Endometrial microvascular endothelial cells (primary cell): ENCODE measurements around the gene FCSK. TPM values are rescaled to one million over a fixed set of nuclear protein-coding genes. Genes with fewer than 3 reads are reported as not detected.

ENCODE experiments used
- in situ Hi-C: cut with HindIII; loops from 2 replicates; pipeline ENCODE4 v1.10.0; 2017; ENCODE audit warnings: low sequenced_read_pairs, low pct_unique_long_range_greater_than_20kb; ENCODE audit errors: inconsistent ontology term
- total RNA-seq: library from RNA; depleted of rRNA; stranded (reverse); fragments of >200 nt; gene quantifications from one replicate; pipeline ENCODE4 v1.2.3, GENCODE V29; 2015; ENCODE audit errors: inconsistent ontology term

FCSK gene
- total RNA-seq, 1 donor from 2014 or later: 8.2 TPM

DNA sequence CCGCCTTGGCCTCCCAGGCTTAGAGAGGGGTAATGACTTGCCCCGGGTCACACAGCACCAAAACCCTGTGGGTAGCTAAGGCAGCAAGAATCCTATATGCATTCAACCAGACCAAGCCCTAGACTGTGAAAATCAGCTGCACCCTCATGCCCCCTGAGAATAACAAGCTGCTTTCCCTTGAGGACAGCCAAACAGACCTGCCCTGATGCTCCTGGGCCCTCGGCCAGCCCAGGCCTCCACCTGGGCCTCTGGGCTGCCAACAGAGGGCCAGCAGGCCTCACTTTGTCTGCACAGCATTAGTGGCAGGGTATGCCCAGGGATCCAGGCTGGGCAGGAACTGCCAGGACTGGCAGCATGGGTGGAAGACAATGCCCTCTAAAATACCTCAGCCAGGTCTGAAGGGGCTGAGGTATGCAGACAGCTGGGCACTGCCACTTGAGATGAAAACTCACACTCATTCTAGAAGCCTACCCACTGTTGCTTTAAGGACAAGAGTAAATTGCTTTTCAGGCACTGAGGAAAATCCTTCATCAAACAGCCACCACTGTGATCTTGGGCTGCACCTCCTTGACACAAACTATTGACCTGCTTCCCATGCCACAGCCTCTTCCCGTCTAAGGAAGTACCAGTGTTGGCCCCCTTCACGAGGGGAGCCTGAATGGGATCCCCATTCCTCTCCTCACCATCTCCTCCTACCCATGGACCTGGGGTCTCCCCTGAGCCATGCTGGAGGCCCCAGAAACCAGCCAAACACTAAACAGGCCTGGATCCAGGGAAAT is 24.3 kb upstream of the FCSK start:
- in situ Hi-C loops: no loop called here

DNA sequence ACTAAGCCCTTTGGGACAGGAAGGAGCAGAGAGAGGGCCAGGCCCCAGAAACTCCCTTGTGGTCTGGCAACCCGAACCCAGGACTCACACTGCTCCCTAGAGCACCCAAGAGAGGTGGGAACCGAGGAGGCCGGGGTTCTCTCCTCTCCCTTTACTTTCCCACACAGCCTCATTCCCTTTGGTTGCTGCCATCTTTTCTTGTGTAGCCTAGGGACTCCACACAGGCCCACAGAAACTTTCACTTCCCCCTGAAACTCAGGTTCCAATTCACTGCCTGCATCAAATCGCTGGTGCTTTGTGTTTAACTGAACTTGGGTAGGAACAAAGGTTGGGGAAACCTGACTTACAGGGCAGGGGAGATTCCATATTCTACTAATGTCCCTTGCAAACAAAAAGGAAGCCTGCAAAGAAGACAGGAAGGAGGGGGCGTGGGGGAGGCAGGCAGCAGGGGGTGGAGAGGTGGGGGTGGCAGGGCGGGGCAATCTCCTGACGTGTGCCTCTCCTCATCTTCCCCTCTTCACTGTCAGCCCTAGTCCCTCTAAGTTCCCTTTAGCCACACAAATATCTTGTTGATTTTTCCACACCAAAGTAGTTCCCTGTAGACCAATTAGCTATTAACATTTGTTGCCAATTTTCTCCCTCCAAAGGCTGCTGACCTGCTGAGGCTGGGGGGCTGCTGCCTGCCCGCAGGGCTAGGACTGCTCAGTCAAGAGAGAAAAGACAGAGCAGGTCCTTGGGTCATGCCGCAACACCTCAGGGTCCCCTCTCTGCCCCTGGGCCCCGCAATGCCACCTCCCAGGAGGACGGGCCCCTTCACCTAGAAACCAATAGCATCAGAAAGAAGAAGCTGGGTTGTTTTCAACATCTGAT is 23.5 kb upstream of the FCSK start:
- in situ Hi-C loops: no loop called here

DNA sequence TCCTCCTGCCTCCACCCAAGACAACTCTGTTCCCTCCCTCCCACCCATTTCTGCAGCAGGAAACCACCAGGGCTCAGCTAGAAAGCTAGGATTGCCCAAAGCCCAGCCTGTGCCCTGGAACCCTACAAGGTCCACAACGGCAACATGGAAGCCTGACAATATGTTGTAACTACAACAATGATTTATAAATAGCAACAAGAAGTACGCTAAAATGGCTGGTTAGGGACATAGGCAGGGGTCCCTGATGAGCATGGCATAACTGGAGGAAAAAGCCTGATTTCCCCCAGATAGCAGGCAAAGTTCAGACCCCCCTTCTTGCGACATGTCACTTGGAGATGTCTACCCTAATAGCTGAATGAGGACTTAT is 22.1 kb upstream of the FCSK start:
- in situ Hi-C loops: no loop called here

DNA sequence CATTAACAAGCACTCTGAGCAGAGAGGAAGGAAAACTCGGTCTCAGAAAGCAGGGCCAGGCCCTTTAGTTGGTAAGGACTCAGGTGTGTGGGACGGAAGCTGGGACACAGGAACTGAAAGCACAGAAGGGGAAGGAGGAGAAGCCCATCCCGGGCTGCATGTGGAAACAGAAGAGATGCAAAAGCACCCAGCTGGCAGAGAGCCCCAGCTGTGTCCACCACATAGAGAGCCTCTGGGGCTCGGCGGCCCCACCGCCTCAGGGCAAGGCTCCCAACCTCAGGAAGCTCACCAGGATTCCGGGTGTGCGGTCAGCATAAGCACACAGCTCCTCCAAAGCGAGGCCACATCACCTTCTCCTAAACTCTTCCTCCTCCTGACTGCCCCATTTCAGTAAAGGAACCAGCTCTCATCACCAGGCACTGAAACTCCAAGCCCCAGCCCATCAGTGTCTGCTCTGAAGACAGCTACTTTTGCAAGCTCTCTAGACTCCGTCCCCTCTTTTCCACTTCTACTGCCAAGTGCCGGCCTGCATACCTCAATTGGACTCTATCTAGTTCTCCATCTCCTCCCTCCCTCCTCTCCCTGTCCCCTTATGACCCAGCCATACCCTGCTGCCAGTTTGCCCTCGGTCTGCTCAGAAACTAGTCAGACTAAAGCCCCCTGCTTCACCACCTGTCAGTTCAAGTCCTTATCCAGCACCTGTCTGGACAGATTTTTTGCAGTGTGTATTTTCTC is 21.5 kb upstream of the FCSK start:
- in situ Hi-C loops: no loop called here

DNA sequence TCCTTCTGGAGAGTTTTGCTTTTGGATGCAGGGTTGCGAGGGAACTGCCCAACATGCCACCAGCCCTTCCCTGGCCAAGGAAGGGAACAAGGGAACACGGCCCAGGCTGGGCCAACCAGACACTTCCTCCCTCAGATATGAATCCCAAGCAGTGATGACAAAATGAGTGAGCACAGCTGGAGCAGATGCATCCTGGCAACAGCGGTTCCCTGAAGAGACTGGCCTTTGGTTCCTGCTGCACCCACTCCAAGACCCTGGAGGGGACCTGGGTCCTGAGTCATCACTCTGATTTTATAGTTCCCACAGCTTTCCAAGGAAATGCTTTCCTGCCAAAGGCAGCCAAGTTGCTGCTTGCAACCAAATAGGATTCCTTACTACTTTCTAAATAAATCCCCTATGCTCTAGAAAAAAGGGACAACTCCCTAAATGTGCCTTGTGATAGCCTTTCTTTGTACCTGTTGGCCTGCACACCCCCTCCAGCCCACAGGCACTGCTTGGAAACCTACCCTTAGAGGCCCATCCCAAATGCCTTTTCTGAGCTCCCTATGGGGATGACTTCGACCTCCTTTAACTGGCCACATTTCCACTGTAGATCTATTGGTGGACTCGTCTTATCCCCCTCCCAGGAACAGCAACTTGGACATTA is 20.8 kb upstream of the FCSK start:
- in situ Hi-C loops: no loop called here

DNA sequence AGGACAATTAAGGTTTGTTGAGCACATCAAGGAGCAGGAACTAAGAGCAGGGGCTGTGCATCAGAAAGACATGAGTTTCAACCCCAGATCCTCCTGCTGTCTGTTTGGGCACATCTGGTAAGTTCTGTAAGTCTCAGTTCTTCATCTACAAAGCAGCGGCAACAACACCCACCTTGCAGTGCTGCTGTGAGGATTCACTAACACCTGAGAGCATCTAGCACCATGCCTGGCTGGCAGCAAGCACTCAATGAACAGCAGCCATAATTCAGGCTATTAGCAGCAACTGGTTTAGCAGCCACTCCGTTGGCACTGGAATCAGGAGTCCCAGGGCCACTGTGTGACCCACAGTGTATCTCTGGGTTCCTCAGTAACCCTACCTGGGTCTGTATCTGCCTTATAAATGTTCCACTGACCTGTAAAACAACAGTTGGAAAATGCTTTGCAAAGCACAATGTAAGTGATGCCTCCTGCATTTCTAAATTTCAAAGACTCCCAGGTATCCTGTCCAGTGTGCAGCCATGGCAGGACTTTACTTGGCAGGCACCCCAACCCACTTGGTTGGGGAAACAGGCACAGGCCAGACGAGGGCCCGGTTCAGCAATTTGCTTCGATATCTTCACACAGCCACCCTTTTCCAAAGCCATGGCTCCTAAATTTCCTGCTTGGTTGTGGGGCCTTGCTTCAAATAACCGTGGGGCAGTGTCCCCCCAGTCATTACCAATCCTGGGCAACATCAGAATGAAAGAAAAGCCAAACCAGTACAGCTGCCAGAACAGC is 19.7 kb upstream of the FCSK start:
- in situ Hi-C loops: no loop called here

DNA sequence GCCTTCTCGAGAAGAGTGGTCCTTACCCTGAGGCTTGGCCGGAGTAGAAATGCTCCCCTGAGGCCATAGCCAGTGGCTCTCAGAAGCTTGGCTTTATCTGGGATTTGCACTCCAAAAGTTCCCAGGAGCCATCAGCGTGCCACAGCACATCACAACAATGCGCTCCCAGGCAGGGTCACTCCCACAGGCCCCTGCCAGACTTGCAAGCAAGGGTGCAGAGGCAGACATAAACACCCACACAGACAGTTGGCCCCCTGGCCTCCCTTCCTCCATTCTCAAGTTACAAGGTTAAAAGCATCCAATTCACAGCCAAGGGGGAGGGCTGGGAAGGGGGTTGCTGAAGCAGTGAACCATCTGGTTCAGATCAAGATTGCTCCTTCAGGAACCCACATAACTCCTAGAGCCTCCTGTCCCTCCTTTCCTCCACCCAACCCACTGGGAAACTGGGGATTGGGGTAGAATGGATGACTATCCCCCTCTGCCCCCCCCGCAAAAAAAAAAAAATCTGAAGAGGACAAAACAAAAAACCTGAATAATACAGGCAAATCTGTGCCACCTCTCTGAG is 17.3 kb upstream of the FCSK start:
- in situ Hi-C loops: no loop called here

DNA sequence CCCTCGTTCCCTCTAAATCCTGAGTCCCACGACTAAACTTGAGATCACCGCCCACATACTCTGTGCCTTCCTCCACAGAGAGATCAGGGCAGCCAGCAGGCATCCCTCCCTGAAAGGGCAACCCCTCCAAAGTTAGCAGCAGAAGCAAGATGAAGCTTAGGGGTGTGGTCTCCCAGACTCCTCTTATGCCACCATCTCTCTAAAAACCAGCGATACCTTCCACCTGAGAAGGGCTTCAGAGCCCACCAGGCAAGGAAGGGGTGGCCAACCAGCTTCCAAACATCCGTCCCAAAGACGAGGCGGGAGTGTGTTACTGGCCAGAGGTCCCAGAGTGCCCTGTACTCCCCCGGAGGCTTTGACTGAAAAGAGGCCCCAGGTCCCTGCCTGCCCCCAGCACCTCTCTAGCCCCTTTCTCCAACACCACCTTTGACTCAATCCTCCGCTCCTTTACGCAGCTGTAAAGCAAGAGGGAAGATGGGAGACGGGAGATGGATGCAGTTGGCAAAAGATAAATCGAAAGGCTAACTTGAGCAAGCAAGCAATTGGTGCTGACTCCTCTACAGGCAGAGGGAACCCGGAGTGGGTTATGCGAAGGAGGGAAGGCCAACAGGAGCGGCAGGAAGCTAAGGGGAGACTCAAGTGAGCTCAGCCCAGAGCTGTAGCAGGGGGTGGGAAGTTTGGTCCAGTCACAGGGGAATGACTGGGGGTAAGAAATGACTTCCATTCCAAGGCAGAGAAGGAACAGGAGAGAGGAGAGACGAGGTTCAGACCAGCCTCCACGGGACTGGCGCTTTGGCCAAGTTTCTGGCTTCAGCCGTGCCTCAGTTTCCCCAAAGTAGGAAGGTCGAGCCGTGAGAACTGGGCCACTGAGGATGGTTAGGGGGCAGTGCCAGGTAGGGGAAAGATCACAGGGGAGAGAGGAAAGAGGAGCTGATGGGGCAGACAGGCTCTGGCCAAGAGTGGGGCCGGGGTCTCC is 16.5 kb upstream of the FCSK start:
- in situ Hi-C loops: no loop called here

DNA sequence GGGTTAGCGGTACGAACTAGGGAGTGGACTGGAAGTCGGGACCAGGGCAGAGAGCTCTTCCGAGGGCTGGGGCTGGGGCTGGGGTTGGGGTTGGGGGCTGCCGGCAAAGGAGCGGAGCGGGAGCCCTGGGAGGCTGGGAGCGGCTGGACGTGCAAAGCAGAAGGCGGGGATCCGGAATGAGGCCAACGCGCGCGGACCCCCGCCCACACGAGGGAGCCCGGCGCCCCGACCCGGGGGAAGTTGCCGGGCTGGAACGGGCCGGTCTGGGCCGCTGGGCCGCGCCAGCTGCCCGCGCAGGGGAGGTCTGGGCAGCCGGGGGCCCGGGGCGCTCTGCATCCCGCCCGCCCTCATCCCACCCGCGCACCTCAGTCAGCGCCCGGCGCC is 15.8 kb upstream of the FCSK start:
- in situ Hi-C loops: no loop called here

DNA sequence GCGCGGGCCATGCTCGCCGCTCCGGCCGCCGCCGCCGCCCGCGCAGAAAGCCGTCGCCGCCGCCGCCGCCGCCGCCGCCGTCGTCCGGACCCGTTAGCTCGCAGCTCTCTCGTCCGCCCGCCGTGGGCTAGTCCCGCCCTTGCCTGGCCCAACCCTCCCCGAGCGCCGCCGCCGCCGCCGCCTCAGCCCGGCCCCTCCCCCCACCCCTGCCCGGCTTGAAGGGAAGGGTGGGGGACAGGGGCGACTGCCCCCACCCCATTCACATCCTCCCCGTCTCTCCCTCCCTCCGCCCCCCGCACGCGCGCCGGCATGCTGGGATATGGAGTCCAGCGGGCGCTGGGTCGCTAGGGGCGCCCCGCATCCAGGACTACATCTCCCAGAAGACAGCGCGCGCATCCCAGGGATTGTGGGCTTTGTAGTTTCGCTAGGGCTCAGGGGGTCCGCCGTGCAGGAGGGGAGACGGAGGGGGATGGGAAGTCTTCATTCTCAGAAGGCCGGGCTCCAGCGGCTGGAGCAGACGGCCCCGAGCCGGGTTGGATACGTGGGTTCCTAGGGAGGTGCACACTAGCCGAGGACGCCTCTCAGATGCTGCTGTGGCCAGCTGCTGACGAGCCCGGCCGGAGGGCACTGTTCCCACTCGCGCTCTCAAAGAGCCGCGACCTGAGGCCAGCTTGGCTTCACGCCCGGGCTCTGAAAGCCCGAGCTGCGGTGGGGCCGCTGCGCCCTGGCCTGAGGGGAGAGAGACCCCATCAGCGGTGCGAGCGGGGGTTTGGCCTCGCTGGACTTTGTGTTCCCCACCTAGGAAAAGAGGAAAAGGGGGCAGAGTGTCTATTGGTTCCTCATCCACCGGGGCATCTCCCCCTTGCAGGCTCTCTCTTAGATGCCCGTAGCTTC is 15.2 kb upstream of the FCSK start, which contains the start of gene ST3GAL2:
Gene ST3GAL2, minus strand, starts transcription at position 132 of the 894 bp plus-strand sequence. CDS start 40,570 bp downstream, outside the sequence.
- in situ Hi-C loops: no loop called here

DNA sequence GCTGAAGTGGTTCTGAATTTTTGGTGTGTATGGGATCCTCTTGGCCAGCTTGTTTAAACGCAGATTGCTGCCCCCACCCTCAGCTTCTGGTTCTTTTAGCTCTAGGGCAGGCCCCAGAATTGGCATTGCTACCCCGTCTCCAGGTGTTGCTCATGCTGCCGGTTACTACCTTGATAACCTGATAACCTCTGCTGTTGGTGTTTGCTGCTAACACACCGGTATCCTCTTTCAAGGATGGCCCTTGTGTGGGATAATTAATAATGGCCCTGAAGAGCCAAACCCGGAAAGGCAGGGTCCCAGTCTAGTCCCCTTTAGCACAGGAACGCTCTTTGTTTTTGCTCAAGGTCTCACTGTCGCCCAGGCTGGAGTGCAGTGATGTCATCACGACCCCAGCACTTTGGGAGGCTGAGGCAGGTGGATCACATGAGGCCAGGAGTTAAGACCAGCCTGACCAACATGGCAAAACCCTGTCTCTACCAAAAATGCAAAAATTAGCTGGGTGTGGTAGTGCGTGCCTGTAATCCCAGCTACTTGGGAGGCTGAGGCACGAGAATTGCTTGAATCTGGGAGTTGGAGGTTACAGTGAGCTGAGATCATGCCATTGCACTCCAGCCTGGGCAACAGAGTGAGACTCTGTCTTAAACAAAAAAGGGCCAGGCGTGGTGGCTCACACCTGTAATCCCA is 14.2 kb upstream of the FCSK start:
- in situ Hi-C loops: no loop called here

DNA sequence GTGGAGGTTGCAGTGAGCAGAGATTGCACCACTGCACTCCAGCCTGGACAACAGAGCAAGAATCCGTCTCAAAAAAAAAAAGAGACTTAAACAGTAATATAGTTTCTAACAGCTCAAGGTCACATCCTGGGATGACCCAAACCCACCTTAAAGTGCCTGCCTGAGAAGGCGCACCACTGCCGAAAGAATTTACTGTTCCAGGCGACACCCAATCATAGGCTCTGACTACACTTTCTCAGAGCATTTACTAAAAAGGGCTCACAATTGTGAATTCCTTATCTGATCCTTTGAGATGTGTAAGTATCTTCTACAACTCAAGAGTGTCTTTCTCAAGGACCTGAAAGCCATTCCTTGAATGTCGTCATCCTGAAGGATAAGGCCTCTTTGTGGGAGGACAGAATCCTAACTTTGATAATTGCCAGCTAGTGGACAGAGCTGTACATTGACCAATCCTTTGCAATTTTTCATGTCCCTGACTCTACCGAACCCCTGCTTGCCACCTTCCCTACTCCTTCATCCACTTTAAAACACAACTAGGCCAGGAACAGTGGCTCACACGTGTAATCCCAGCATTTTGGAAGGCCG is 12.9 kb upstream of the FCSK start:
- in situ Hi-C loops: no loop called here

DNA sequence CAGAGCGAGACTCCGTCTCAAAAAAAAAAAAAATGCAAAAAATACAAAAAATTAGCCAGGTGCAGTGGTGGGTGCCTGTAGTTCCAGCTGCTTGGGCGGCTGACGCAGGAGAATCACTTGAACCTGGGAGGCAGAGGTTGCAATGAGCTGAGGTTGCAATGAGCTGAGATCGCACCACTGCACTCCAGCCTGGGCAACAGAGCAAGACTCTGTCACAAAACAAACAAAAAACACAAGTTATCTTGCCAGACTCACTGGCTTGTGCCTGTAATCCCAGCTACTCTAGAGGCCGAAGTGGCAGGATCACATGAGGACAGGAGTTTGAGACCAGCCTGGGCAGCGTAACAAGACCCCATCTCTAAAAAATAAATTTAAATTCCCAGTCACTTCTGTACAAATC is 12.1 kb upstream of the FCSK start:
- in situ Hi-C loops: no loop called here

DNA sequence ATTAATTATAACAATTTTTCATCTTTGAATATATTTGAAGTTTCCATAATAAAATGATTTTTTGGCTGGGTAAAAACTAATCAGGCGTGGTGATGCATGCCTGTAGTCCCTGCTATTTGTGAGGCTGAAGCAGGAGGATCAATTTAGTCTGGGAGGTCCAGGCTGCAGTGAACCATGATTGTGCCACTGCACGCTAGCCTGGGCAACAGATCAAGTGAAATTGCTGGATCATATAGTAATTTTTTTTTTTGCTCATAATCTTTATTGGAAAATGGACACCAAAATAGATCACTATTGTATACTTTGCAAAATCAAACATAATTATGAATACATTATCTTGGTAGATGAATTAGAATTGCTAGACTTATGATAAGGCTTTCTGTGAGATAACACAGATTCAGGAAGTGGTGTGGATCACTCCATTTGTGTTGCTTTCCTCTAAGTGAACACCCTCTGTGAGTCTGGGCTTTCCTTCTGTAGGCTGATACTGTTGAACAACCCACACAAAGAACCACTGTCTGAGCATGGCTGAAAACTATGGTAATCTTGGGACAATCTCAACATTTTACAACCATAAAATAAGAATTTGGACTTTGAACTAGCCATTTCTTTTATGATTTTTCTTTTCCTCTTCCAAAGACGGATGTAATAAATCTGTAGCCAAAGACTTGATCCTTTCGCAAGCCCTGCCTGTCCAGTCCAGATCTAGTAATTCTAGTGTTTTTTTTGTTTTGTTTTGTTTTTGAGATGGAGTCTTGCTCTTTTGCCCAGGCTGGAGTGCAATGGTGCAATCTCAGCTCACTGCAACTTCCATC is 9.9 kb upstream of the FCSK start:
- in situ Hi-C loops: no loop called here
